SW 1271 (cell line): ENCODE results near the gene SDSL.

Source experiments
- DNase-seq, 2 experiments: peaks; one replicate each; lab custom pipeline; 2025; lab: John Stamatoyannopoulos, UW

Gene SDSL

GRCh38 chr12:113396828-113397496 is 25.2 kb upstream of the SDSL start:
- no peak for DNase-seq

- DNase-seq, result no peak
Measured at GRCh38 chr12:113397497-113398197, 24.5 kb upstream of the SDSL start.

GRCh38 chr12:113398346-113399290 is 23.6 kb upstream of the SDSL start:
- no peak for DNase-seq

- no peak for DNase-seq
Measured at GRCh38 chr12:113399490-113399889, 22.7 kb upstream of the SDSL start.

DNA sequence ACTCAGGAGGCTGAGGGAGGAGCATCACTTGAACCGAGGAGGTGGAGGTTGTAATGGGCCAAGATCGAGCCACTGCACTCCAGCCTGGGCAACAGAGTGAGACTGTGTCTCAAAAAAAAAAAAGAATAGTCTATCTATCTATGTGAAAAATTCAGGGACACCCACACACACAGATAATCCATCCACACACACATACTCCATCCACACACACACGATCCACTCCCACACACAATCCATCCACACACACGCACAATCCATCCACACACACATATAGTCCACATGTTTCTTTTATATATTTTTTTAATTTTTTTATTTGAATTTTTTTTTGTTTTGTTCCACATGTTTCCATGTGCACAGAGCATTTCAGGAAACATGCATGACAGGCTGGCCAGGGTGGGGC is 21.8 kb upstream of the SDSL start:
- DNase-seq, result no peak

DNA sequence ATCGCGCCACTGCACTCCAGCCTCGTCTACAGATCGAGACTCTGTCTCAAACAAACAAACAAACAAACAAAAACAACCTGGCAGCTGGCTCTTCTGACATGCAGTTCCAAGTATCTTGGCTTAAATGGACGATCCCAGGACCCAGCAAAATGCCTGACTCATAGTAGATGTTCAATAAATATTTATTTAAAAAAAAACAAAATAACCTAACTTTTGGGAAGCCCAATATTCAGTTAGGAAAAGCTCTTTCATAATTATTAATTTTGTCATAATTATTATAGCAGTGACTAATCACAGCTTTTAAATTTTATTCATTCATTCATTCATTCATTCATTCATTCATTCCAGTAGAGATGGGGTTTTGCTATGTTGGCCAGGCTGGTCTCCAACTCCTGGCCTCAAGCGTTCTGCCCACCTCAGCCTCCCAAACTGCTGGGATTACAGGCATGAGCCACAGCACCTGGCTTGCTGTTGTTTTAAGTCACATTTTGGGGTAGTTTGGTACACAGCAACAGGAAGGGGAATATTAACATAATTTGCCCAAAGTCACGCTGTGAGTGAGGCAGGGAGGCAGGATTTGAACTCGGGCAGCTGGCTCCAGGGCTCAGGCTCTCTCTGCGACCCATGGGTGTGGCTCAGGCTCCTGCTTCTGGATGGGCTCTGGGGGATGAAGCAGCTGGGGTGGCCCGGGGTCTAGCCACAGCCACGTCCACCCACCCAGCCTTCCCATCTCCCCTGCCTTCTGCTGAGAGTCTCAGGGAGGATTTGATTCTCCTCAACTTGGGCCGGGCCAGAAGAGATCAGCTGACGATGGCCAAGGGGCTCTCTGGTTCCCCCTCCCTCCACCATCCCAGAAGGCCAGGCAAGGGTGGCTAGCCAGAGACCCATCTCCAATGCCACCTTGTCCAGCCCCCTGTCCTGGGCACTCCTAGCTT is 20.8 kb upstream of the SDSL start:
- DNase-seq, result no peak

DNA sequence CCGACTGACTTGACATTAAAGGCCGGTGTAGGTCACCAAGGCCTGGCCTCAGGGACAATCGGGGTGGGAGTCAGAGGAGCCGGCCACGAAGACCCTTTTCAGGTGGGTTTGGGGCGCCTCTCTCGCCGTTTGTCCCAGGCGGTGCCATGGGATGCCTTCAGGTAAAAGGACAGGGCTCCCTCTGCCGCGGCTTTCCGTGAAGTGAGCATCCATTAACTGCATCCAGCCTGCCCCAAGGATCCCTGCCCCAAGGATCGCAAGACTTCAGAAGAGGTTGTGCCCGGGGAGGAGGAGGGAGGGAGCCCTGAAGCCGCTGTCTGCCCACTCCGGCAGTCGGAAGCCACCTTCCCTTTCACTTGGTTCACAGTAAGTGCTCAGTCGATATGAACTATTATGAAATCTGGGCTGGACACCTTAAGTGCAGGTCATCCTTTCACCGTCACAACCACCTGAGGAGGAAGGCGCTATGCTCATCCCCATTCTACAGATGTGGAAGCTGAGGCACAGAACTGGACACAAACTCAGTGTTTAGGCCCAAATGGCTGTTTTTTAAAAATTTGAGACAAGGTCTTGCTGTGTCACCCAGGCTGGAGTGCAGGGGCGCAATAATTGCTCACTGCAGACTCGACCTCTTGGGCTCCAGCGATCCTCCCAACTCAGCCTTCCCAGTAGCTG is 19.5 kb upstream of the SDSL start:
- no peak for DNase-seq

GRCh38 chr12:113403435-113404415 is 18.5 kb upstream of the SDSL start, which contains the start of gene SDS:
Gene SDS (minus strand): TSS chr12:113403887. CDS start chr12:113399708, 4,179 bp downstream.
- DNase-seq, result no peak

DNA sequence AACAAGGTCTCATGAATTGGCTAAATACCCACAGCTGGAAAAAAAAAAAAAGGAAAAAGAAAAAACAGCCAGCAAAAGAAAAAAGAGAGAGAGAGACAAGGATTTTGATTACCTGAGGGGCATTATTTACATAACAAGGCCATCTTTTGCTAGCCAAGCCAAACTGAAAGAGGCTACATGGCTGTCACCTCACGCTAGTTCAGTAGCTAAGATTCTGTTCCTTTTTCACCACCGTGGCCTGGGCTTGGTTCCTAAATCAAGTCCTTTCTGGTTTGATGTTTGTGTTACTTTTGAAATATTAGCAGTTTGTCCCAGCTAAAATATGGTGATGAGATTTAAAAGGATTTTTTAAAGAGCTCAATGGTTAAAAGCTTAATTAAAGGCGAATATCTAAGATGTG is 16.5 kb upstream of the SDSL start:
- DNase-seq, result no peak

DNA sequence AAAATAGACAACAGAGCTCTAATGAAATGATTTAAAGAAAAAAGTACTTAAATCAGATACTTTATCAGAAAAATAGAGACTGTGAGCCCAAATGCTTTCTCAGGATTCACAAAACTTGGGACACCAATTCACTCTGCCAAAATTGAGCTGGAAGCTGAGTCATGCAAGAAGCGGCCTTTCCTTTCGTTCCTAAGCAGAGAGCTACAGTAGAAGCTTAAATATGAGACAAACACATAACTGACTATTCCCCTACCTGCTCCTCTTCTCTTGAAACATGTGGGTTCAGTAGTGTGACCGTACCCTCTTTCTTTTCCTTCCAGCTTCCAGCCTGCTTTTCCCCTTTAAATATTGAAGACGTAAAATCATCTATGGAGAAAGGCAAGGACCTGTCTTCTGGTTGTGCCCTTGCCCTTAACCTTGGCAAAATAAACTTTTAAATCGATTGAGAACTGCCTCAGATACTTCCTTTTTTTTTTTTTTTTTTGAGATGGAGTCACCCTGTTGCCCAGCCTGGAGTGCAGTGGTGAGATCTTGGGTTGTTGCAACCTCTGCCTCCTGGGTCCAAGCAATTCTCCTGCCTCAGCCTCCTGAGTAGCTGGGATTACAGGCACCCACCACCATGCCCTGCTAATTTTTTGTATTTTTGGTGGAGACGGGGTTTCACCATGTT is 14.1 kb upstream of the SDSL start:
- no peak for DNase-seq

- no peak for DNase-seq
Measured at GRCh38 chr12:113408756-113409298, 13.4 kb upstream of the SDSL start.

- DNase-seq, result no peak
Measured at GRCh38 chr12:113409462-113410124, 12.6 kb upstream of the SDSL start.

- no peak for DNase-seq
Measured at GRCh38 chr12:113413488-113413939, 8.7 kb upstream of the SDSL start.

DNA sequence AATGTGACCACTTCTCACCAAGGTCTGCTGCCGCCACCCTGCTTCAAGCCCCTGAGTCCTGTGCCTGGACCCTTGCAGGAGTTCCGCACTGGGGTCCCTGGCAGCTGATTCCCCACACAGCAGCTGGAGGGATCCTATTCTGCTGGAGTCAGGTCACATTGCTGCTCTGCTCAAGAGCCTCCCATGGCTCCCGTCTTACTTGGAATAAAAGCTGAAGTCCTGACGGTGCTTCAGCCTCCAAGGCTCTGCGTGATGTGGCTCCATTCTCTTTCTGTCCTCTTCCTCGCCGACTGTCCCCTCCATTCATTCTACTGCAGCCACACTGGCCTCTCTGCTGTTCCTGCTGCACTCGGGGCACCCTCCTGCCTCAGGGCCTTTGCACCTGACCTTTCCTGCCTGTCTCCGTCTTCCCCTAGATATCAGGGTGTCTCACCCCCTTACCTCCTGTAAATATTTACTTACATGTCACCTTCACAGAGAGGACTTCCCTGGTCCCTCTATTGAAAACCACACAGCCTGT is 7.6 kb upstream of the SDSL start:
- DNase-seq, result no peak

GRCh38 chr12:113416091-113416754 is 6.0 kb upstream of the SDSL start:
- no peak for DNase-seq

DNA sequence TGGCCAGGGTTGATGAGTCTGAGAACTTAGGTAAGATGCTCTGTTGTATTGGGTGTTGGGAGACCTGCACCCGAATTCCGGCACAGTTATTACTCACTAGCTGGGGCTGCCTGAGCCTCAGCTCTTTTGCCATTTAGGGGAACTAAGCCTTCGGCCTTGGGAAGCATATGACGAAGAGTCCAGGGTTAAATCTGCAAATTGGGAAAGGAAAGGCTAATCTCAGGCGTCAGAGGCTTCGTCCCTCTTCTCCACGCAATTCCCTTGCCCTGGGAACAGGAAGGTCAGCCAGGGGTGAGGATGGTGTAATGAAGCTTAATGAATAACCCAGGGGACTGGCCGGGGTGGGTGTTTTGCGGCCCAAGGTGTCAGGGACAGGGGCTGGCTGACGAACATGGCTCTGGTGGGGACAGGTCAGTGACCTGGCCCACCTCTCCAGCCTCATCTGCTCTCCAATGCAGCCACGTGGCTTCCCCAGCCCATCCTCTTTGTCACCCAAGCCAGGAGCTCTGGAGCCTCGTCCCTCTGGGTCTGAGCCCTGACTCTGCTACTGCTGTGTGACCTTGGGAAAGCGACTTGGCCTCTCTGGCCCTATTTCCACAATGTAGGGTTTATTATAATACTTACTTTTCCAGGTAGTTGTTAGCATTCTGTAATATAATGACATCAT is 3.8 kb upstream of the SDSL start:
- no peak for DNase-seq
